Keratinocyte (primary cell): ENCODE results near the gene FBRS. TPM values are rescaled to one million over a fixed set of nuclear protein-coding genes. Genes with fewer than 3 reads are reported as not detected.

Experiments
- DNase-seq: peaks from one replicate; pipeline ENCODE4 v3.0.0-alpha.2; 2011; ENCODE audit warnings: low read depth, missing footprints, low spot score
- FAIRE-seq: peaks from 2 replicates; lab custom pipeline; 2011; peaks lifted over from hg19 to GRCh38; lab: Jason Lieb, UNC
- H2AFZ ChIP-seq: 2 replicates; pipeline ENCODE4 v1.6.0; 2012; ENCODE audit warnings: low read length, control low read depth, inconsistent platforms; ENCODE audit not compliant: control insufficient read depth
- H3K27ac ChIP-seq: 2 replicates; pipeline ENCODE4 v1.5.1; 2011; ENCODE audit warnings: low read length; ENCODE audit not compliant: control insufficient read depth, insufficient read depth
- H3K27me3 ChIP-seq: 3 replicates; pipeline ENCODE4 v1.6.0; 2011; ENCODE audit warnings: low read length; ENCODE audit not compliant: control insufficient read depth, insufficient read depth; ENCODE audit errors: extremely low read depth
- H3K36me3 ChIP-seq, 2 experiments: 2 replicates in 1 of 2; 3 replicates in 1 of 2; pipeline ENCODE4 v1.5.1; 2011; ENCODE audit warnings: low read length in 2 of 2, mild to moderate bottlenecking in 1 of 2; ENCODE audit not compliant: control insufficient read depth in 2 of 2, insufficient read depth in 2 of 2; ENCODE audit errors: extremely low read depth in 1 of 2
- H3K4me1 ChIP-seq: 3 replicates; pipeline ENCODE4 v1.5.1; 2011; ENCODE audit warnings: low read length; ENCODE audit not compliant: control insufficient read depth, insufficient read depth; ENCODE audit errors: extremely low read depth
- H3K4me2 ChIP-seq: 3 replicates; pipeline ENCODE4 v1.6.0; 2011; ENCODE audit warnings: low read depth, low read length; ENCODE audit not compliant: control insufficient read depth, insufficient read depth; ENCODE audit errors: extremely low read depth
- H3K4me3 ChIP-seq, 3 experiments: fragments of 200-600 bp in 1 of 3; sonication (generic) in 1 of 3; 2 replicates in 2 of 3; 3 replicates in 1 of 3; pipeline ENCODE4 v1.5.1; 2011 to 2016; ENCODE audit warnings: low read length in 3 of 3, mild to moderate bottlenecking in 3 of 3, control low read depth in 2 of 3, inconsistent platforms in 1 of 3, low read depth in 1 of 3, mixed read lengths in 1 of 3, mixed run types in 1 of 3, moderate library complexity in 1 of 3; ENCODE audit not compliant: control insufficient read depth in 2 of 3, insufficient read depth in 2 of 3; ENCODE audit errors: extremely low read depth in 1 of 3
- H3K79me2 ChIP-seq: 2 replicates; pipeline ENCODE4 v1.6.0; 2012; ENCODE audit warnings: low read length; ENCODE audit not compliant: control insufficient read depth, insufficient read depth
- H3K9ac ChIP-seq: 3 replicates; pipeline ENCODE4 v1.6.0; 2011; ENCODE audit warnings: low read length; ENCODE audit not compliant: control insufficient read depth, insufficient read depth; ENCODE audit errors: extremely low read depth
- H3K9me1 ChIP-seq: 3 replicates; pipeline ENCODE4 v1.6.0; 2011; ENCODE audit warnings: low read length; ENCODE audit not compliant: control insufficient read depth, insufficient read depth; ENCODE audit errors: extremely low read depth
- H3K9me3 ChIP-seq: 2 replicates; pipeline ENCODE4 v1.5.1; 2012; ENCODE audit warnings: low read depth, low read length; ENCODE audit not compliant: control insufficient read depth
- H4K20me1 ChIP-seq: 3 replicates; pipeline ENCODE4 v1.6.0; 2011; ENCODE audit warnings: low read length; ENCODE audit not compliant: control insufficient read depth, insufficient read depth; ENCODE audit errors: extremely low read depth
- CTCF ChIP-seq, 3 experiments: IDR thresholded peaks in 1 of 3; conservative IDR thresholded peaks in 1 of 3; optimal IDR thresholded peaks in 1 of 3; 2 replicates in 2 of 3; 3 replicates in 1 of 3; pipeline versions ENCODE3 to v1.5.1; 2011; ENCODE audit warnings: low read length in 3 of 3, mild to moderate bottlenecking in 3 of 3, moderate library complexity in 2 of 3, control low read depth in 1 of 3, inconsistent platforms in 1 of 3; ENCODE audit not compliant: insufficient read depth in 2 of 3; ENCODE audit errors: extremely low read depth in 1 of 3
- EZH2 ChIP-seq: IDR thresholded peaks from one replicate; pipeline ENCODE4 v1.6.1; 2012; ENCODE audit warnings: inconsistent platforms, mild to moderate bottlenecking, low read length, moderate library complexity
- dilution Hi-C: fragments of 300-500 bp; cut with MboI; formaldehyde crosslinking; loops from one replicate; pipeline ENCODE4 v1.7.0; 2020; ENCODE audit warnings: low sequenced_read_pairs; ENCODE audit not compliant: extremely low pct_ligation_motif_present
- polyA plus RNA-seq, 5 experiments: library from polyadenylated mRNA; depleted of rRNA in 3 of 5; stranded (reverse) in 3 of 5; stranded (forward) in 1 of 5; unstranded in 1 of 5; fragments of >200 nt; gene quantifications; 1 replicate in 1 of 5; 2 replicates in 3 of 5; 3 replicates in 1 of 5; pipeline versions ENCODE4 v1.2.1 to v1.2.3, GENCODE V29; 2011 to 2012; ENCODE audit warnings: missing spikeins in 2 of 5, low read depth in 1 of 5, low replicate concordance in 1 of 5

Gene FBRS
- polyA plus RNA-seq, 1 donor (not counting 4 experiments of a cell fraction or from before 2014, with no cell fraction given): 5.1 TPM

- DNase-seq: peak; percentile 94
- Histone ChIP-seq H3K4me3 (peak within 1 kb of the TSS; percentile 74 to 99 (median 96)), H4K20me1 (no peaks in the 10 kb centered on the region), H3K9me1 (no peaks in the 10 kb centered on the region), H3K4me2 (peak within 1 kb of the TSS; percentile 90), H3K27ac (peak within 1 kb of the TSS; percentile 87), H3K9me3 (no peaks in the 10 kb centered on the region), H3K27me3 (no peaks in the 10 kb centered on the region), H3K9ac (peak within 1 kb of the TSS; percentile 93), H2AFZ (peak within 1 kb of the TSS; percentile 99), H3K4me1 (peaks cover 16% of the 10 kb centered on the region), H3K36me3 (peaks cover 20% of the 10 kb centered on the region in 2 experiments), H3K79me2 (peaks cover 14% of the 10 kb centered on the region)
- peak in 1 of 3 experiments; percentile 15 for TF ChIP-seq CTCF (optimal IDR thresholded peaks at IDR 0.05 in 1 of 3, IDR thresholded peaks at IDR 0.05 in 1 of 3, conservative IDR thresholded peaks at IDR 0.05 in 1 of 3; ENCODE audit: extremely low read depth in 1 of 3, insufficient read depth in 2 of 3, low read length in 3 of 3)
- TF ChIP-seq EZH2: no peak
- FAIRE-seq: peak; percentile 92
- dilution Hi-C loops: no loop called here
These were observed 7.7 kb upstream of the FBRS start, which contains the start of gene PRR14 for GRCh38 chr16:30650369-30651123. PRR14 (plus strand) TSS chr16:30650960; CDS start chr16:30651646, 686 bp downstream.

GRCh38 chr16:30651124-30652004 is 6.9 kb upstream of the FBRS start:
- DNase-seq: no peak
- peak in 2 of 3 experiments; percentile 31 to 68 for TF ChIP-seq CTCF (optimal IDR thresholded peaks at IDR 0.05 in 1 of 3, IDR thresholded peaks at IDR 0.05 in 1 of 3, conservative IDR thresholded peaks at IDR 0.05 in 1 of 3; ENCODE audit: extremely low read depth in 1 of 3, insufficient read depth in 2 of 3, low read length in 3 of 3)
- TF ChIP-seq EZH2: no peak
- dilution Hi-C loops: no loop called here
- peak overlapping the region; percentile 74 to 99 (median 96) for H3K4me3 ChIP-seq
- H3K79me2 ChIP-seq: peaks cover 14% of the 10 kb centered on the region
- peak overlapping the region; percentile 87 for H3K27ac ChIP-seq
- H3K4me2 ChIP-seq: peak overlapping the region; percentile 90
- H3K4me1 ChIP-seq: peaks cover 16% of the 10 kb centered on the region
- no peaks in the 10 kb centered on the region for H4K20me1 ChIP-seq
- no peaks in the 10 kb centered on the region for H3K9me1 ChIP-seq
- H3K9me3 ChIP-seq: no peaks in the 10 kb centered on the region
- peak overlapping the region; percentile 93 for H3K9ac ChIP-seq
- peaks cover 25 to 26% of the 10 kb centered on the region in 2 experiments for H3K36me3 ChIP-seq
- peak overlapping the region; percentile 91 for H2AFZ ChIP-seq
- no peaks in the 10 kb centered on the region for H3K27me3 ChIP-seq
- no peak for FAIRE-seq
